Endothelial cell of umbilical vein (primary cell): ENCODE measurements around the gene UFSP2.

Source experiments
- EZH2 ChIP-seq: IDR thresholded peaks from 2 replicates; pipeline ENCODE4 v1.6.1; 2012; ENCODE audit warnings: borderline replicate concordance, low read depth, mild to moderate bottlenecking, moderate library complexity, low read length, inconsistent platforms; ENCODE audit not compliant: severe bottlenecking
- MAX ChIP-seq: IDR thresholded peaks from 2 replicates; pipeline ENCODE4 v1.6.1; 2011; ENCODE audit not compliant: insufficient read depth, insufficient read length
- MYC ChIP-seq: IDR thresholded peaks from one replicate; pipeline ENCODE4 v1.6.1; 2011; ENCODE audit warnings: mild to moderate bottlenecking, low read depth, low read length
- POLR2AphosphoS5 ChIP-seq: IDR thresholded peaks from 2 replicates; pipeline ENCODE4 v1.6.1; 2012; ENCODE audit warnings: low read depth, mild to moderate bottlenecking, control low read depth, low read length, moderate library complexity; ENCODE audit not compliant: insufficient read depth
- TF ChIP-seq, protein P1 (sequence below), 2 donors: IDR thresholded peaks; 1 replicate in 1 of 2; 2 replicates in 1 of 2; pipeline ENCODE4 v1.5.1; 2011; ENCODE audit warnings: low read length in 2 of 2, mild to moderate bottlenecking in 2 of 2, moderate library complexity in 2 of 2, control low read depth in 1 of 2, inconsistent platforms in 1 of 2, low read depth in 1 of 2; ENCODE audit not compliant: insufficient read depth in 1 of 2; ENCODE audit errors: extremely low read depth in 1 of 2

- TF ChIP-seq, protein P1, sequence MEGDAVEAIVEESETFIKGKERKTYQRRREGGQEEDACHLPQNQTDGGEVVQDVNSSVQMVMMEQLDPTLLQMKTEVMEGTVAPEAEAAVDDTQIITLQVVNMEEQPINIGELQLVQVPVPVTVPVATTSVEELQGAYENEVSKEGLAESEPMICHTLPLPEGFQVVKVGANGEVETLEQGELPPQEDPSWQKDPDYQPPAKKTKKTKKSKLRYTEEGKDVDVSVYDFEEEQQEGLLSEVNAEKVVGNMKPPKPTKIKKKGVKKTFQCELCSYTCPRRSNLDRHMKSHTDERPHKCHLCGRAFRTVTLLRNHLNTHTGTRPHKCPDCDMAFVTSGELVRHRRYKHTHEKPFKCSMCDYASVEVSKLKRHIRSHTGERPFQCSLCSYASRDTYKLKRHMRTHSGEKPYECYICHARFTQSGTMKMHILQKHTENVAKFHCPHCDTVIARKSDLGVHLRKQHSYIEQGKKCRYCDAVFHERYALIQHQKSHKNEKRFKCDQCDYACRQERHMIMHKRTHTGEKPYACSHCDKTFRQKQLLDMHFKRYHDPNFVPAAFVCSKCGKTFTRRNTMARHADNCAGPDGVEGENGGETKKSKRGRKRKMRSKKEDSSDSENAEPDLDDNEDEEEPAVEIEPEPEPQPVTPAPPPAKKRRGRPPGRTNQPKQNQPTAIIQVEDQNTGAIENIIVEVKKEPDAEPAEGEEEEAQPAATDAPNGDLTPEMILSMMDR (IDR thresholded peaks at IDR 0.05; ENCODE audit: extremely low read depth in 1 of 2, insufficient read depth in 1 of 2, low read depth in 1 of 2, low read length in 2 of 2) = no peak
- TF ChIP-seq EZH2 (no peak), POLR2AphosphoS5 (peak; percentile 58), MYC (no peak), MAX (no peak)
These were observed 13.4 kb downstream of the UFSP2 start for GRCh38 chr4:185412412-185412811.
